ENCODE results near the gene UIMC1. TPM values are rescaled to one million over a fixed set of nuclear protein-coding genes. Genes with fewer than 3 reads are reported as not detected.
A peak's percentile ranks its signal among the peaks of the same experiment; 100 is the strongest.

UIMC1 gene
- total RNA-seq, 1 experiment from 2014 or later = 53.0 TPM

- H2BK20ac ChIP-seq (ENCODE audit: low read depth, low read length, poor library complexity, severe bottlenecking) = no peak overlapping the region
- no peaks in the 10 kb centered on the region for H3K27me3 ChIP-seq (ENCODE audit: insufficient read depth, low read length)
- no peak overlapping the region for H3K4me2 ChIP-seq (ENCODE audit: insufficient read depth, insufficient read length, low read length)
- Mint-ChIP-seq H3K27me3 (ENCODE audit: low read depth) (no peaks in the 10 kb centered on the region), H3K36me3 (ENCODE audit: insufficient read depth in 1 of 3, low read depth in 3 of 3) (peaks cover 11 to 60% (median 33%) of the 10 kb centered on the region in 3 experiments; a peak in 6 of 7 replicates), H3K9me3 (no peaks in the 10 kb centered on the region), H3K4me1 (peaks cover 2 to 3% of the 10 kb centered on the region in 2 experiments; a peak in 2 of 4 replicates), H3K27ac (peak overlapping the region in 1 of 3 experiments; percentile 4; a peak in 2 of 7 replicates), H3K4me3 (no peak overlapping the region)
- no peak overlapping the region for H2BK5ac ChIP-seq (ENCODE audit: insufficient read length, low read length)
- no peaks in the 10 kb centered on the region for H4K20me1 ChIP-seq (ENCODE audit: control insufficient read depth, insufficient read depth, insufficient read length)
- H3K23ac ChIP-seq (ENCODE audit: insufficient read length, low read depth, low read length) = no peak overlapping the region
- no peak overlapping the region for H2BK120ac ChIP-seq (ENCODE audit: low read depth, low read length, poor library complexity, severe bottlenecking)
- H3K14ac ChIP-seq (ENCODE audit: insufficient read depth, low read length) = no peak overlapping the region
- WGBS (ENCODE audit: extremely low coverage, insufficient read length, low lambda C conversion rate) = 100% methylated on average over 1 of the region's 1 CpG
- no peak overlapping the region for H4K8ac ChIP-seq (replicated peaks; ENCODE audit: insufficient read length, low read depth, low read length)
- no peak overlapping the region for H3K9ac ChIP-seq (ENCODE audit: extremely low read depth, insufficient read length, low read length)
- no peaks in the 10 kb centered on the region for H3K79me1 ChIP-seq (ENCODE audit: insufficient read depth, low read depth, low read length, poor library complexity, severe bottlenecking)
- no peak overlapping the region for H2BK12ac ChIP-seq (ENCODE audit: insufficient read length, low read depth, low read length)
- no peak for TF ChIP-seq CTCF (conservative IDR thresholded peaks at IDR 0.05)
- H2BK15ac ChIP-seq (ENCODE audit: low read depth, low read length) = no peak overlapping the region
- H3K9me3 ChIP-seq (ENCODE audit: control insufficient read depth, low read depth, low read length) = no peaks in the 10 kb centered on the region
- H3K23me2 ChIP-seq (ENCODE audit: insufficient read length, low read depth, low read length, poor library complexity, severe bottlenecking) = no peaks in the 10 kb centered on the region
- H2AK5ac ChIP-seq (ENCODE audit: insufficient read length, low read length) = no peak overlapping the region
- H3K79me2 ChIP-seq (ENCODE audit: insufficient read depth, low read length) = no peaks in the 10 kb centered on the region
- H2AFZ ChIP-seq (ENCODE audit: low read length) = no peak overlapping the region
- H3K56ac ChIP-seq (ENCODE audit: insufficient read length, low read depth, low read length) = no peak overlapping the region
- H3K4ac ChIP-seq (ENCODE audit: low read depth, low read length) = no peak overlapping the region
- H4K5ac ChIP-seq (ENCODE audit: insufficient read length, low read depth, low read length) = no peak overlapping the region
- H4K91ac ChIP-seq (ENCODE audit: insufficient read length, low read depth, low read length) = no peak overlapping the region
- no peak for DNase-seq
- no peak overlapping the region for H3K18ac ChIP-seq (ENCODE audit: insufficient read length, low read depth, low read length)
- no peaks in the 10 kb centered on the region for H3K4me1 ChIP-seq (ENCODE audit: insufficient read depth, low read length)
- H3K27ac ChIP-seq (ENCODE audit: insufficient read length, low read depth, low read length) = no peak overlapping the region
- no peak overlapping the region for H3T11ph ChIP-seq (ENCODE audit: low read length)
Observed at GRCh38 chr5:176935017-176935416, 71.6 kb downstream of the UIMC1 start.

Data from H9 (cell line).